Stimulated activated CD4-positive, alpha-beta T cell treated with anti-CD3 and anti-CD28 coated beads, Interleukin-15, amount 100 ng/mL, for 24 hours (primary cell): ENCODE data around the gene HEBP2.

ENCODE experiments used
- DNase-seq: peaks from one replicate; pipeline ENCODE4 v3.0.0-alpha.2; 2020

Gene HEBP2

DNA sequence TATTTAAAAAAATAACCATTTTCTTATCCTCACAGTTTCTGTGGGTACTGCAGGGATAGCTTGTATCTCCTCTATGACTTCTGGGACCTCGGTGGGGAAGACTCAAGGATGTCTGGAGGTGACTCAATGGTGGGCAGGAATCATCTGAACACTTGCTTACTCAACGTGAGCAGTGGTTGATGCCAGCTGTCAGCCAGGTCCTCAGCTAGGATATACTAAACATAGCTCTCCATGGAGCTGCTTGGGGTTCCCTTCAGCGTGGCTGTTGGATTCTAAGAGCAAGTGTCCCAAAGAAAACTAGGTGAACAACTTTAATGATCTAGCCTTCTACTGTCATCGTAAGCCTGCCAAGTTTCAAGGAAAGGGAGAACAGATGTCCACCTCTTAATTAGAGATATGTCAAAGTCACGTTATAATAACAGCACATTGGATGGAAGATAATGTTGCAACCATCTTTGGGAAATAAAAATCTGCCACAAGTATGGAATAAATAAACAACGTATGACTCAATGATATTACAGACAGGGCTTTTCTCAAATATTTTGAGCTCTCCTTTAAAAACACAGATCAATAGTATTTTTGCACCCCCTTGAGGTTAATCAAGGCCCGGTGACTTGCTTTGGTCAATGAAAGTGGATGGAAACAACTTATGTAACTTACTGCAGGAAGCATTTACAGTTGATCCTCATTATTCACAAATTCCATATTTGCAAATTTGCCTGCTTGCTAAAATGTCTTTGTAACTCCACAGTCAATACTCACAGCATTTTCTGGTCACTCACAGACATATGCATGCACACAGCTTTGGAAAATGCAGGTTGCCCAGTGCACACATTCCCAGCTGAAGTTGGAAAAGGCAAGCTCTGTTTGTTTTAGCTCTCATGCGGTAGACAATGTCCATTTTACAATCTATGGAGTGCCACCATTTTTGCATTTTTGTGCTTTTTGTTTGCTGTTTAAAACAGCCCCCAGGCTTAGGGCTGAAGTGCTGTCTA is 6.6 kb upstream of the HEBP2 start:
- no peak for DNase-seq

GRCh38 chr6:138400326-138400725 is 3.7 kb upstream of the HEBP2 start:
- DNase-seq = no peak

- DNase-seq = no peak
Measured at GRCh38 chr6:138401960-138402837, 1.8 kb upstream of the HEBP2 start.

- DNase-seq = no peak
Measured at GRCh38 chr6:138402838-138403187, 1.2 kb upstream of the HEBP2 start.

GRCh38 chr6:138403324-138403800 is 661 bp upstream of the HEBP2 start:
- peak; percentile 45 for DNase-seq

DNA sequence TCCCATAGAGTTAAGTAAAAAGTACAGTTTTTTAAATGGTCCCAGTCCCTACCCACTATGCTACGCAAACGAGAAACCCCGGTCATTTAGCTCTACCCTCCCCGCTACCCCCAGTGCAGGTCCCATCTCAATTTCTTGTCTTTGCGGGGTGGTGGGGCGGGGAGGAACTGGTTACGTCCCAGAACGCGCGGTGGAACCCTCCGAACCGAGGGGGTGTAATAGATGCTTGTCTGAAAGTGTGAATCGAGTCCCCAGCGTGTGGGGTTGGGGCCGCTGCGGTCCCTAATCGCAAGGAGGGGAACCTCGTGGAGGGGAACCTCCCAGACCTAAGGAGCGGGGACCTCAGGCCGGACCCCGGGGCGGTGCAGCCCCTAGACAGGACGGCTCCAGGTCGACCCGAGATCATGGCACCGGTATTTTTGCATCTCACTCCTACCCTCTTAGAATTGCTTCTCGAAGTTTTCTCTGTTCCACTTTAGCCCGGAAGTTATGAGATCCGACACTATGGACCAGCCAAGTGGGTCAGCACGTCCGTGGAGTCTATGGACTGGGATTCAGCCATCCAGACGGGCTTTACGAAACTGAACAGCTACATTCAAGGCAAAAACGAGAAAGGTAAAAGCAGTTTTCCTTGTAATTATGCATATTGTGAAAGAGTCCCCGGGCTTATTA is 779 bp downstream of the HEBP2 start:
- peak; percentile 42 for DNase-seq

DNA sequence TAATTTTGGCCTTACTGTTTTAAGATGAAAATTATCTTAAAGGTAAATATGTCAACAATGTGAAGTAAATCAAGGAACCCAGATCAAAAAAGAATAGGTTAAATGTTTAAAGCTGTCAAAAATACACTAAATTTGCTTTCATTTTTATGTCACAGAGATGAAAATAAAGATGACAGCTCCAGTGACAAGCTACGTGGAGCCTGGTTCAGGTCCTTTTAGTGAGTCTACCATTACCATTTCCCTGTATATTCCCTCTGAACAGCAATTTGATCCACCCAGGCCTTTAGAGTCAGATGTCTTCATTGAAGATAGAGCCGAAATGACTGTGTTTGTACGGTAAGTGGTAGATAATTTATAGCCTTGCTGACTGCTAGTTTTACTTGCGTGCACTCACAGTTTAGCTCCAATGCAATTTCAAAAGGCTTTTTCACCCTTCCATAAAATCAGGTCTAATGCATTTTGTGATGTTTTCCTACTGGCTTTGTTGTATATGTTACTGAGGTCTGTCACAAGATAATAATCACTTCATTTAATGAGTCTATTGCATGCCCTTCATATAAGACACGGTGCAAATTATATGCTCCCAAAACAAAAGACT is 1.9 kb downstream of the HEBP2 start:
- DNase-seq = no peak

GRCh38 chr6:138406443-138406842 is 2.4 kb downstream of the HEBP2 start:
- DNase-seq = no peak

DNA sequence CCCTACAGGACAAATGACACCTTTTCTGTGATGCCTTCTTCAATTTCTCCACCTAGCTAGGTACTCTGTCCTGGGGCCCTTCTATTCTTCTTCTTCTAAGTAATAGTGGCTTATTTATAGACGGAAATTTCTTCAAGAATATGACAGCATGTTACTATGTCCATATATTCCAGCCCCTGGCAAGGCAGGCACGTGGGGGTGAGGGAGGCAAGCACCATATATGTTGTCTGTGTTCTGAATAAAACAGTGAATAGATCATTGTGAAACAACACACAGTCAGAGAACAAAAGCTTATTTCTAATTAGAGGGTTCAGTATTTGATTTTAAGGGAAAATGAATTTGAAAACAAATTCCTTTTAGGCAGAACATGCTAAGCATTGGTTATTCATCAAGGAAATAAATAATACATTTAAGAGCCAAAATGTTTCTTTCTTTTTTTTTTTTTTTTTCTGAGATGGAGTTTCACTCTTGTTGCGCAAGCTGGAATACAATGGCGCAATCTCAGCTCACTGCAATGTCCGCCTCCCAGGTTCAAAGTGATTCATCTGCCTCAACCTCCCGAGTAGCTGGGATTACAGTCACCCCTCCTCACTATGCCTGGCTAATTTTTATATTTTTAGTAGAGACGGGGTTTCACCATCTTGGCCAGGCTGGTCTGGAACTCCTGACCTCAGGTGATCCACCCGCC is 6.2 kb downstream of the HEBP2 start:
- DNase-seq = no peak

GRCh38 chr6:138410972-138411880 is 7.2 kb downstream of the HEBP2 start:
- no peak for DNase-seq

GRCh38 chr6:138415125-138415524 is 11.1 kb downstream of the HEBP2 start:
- DNase-seq = no peak

- DNase-seq = no peak
Measured at GRCh38 chr6:138416206-138416605, 12.2 kb downstream of the HEBP2 start.

DNA sequence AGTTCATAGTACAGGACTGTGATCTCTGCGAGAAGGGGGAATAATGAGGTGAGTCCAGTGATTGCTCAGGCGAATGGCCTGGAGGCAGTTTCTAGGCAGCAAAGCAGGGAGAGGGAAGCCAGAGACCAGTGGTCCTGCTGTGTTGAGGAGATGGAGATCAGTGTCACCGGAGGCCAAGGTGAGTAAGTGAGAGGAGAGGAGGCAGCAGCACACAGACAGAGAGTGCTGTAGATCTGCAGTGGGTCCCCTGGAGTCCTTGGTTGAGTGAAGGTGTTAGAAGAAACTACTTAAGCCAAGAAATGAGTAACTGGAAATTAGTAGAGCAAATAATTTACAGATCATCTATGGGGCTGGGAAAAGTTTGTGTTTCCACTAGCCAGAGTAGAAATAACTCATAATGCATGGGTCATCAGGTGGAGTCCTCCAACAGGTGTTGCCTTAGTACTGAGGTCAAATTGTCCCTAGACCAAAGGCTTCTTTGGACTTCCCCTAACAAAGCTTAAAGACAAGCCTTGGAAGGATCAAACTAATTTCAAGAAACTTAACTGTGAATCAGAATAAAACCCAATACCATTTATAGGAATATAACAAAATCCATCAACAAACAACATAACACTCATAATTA is 13.6 kb downstream of the HEBP2 start:
- no peak for DNase-seq

DNA sequence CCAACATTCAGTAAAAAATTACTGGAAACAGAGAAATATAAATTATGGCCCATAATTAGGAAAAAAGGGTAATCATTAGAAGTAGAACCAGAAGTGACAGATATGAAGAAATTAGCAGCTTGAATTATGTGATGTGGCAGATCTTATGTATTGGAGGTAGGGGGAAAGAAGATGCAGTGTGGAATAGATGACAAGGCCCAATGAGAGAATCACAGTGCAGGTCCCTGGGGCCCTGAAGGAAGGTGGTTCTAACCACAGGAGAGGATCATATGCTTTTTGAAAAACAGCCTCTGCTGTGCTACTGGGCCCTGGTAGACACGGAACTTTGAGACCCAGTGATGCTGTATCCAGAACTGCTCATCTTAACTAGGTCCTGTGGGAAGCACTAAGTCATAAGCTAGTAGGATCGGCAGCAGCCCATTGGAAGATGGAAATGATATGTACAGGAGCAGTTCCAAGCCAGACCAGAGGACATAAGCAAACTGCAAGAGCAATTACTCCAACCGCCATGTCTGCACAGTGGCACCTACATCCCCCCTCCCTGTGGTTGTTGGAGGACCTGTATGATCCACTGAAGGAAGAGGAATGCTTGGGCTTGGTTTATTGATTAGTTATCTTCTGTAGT is 14.2 kb downstream of the HEBP2 start:
- DNase-seq = no peak

DNA sequence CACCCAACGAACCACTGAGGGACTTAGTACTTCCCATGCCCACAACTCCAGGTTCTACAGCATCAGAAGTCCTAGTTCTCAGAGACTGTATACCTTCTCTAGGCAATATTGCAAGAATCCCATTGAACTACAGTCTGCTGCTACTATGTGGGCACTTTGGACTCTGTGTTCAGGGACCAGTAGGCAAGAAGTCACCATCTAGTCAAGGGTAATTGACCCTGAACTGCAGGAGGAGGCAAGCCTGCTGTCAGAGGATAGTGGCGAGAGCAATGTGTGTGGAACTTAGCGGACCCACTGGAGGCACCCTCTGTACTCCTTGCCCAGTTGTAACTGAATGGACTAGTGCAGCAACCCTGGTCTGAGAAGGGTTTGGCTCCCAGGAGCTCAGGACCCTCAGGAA is 15.7 kb downstream of the HEBP2 start:
- DNase-seq = no peak

- no peak for DNase-seq
Measured at GRCh38 chr6:138420356-138420755, 16.3 kb downstream of the HEBP2 start.

DNA sequence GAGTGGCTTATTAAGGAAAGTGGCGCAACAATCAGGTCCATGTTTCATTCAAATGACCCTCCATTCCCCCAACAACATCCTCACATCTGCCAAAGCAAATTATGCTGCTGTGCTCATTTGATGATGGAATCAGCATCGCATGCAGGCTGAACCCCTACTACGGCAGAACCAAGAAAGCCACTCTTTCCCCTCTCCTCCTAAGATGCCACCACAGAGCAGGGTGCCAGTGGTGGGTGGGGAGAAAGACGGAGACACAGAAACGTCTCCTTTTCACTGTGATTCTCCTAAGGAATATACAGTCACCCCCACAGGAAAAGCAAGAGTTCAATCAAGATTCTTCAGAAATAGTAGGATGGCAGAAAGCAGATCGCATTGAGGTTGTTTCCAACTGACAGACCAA is 17.1 kb downstream of the HEBP2 start:
- no peak for DNase-seq

DNA sequence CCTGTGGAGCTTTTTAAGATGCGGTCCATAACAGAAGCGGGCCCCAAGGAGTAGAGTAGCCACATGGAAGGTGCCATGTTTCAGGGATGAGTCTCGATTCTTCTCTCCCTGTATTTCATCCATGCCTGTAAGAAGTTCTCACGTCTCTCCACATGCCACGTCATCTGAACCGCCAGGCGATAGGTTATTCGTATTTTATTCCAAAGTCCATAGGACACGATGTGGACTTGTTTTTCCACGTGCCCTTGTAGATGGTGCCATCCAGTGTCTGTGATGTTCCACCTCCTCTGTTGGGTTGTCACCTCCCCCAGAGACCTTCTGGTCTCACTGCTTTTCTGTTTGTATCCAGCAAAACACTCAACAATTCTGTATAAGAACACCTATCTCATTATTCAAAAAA is 17.6 kb downstream of the HEBP2 start:
- DNase-seq = no peak

- DNase-seq = no peak
Measured at GRCh38 chr6:138422861-138423260, 18.8 kb downstream of the HEBP2 start.
